ENCODE results near the gene MEPE.

- TF ChIP-seq CTCF (IDR thresholded peaks at IDR 0.05; ENCODE audit: insufficient read depth, low read length, poor library complexity, severe bottlenecking), result no peak
- TF ChIP-seq EZH2phosphoT487 (conservative IDR thresholded peaks at IDR 0.05; ENCODE audit: low read length), result no peak
Measured at GRCh38 chr4:87886083-87886482, 53.3 kb downstream of the MEPE start.
